DMS53 treated with DMSO at 0.1 percent for 48 hours (cell line): ENCODE measurements around the gene SURF2.

ENCODE experiments used
- DNase-seq: peaks from one replicate; lab custom pipeline; 2025; ENCODE audit not compliant: unreplicated experiment; lab: John Stamatoyannopoulos, UW

The SURF2 gene

DNA sequence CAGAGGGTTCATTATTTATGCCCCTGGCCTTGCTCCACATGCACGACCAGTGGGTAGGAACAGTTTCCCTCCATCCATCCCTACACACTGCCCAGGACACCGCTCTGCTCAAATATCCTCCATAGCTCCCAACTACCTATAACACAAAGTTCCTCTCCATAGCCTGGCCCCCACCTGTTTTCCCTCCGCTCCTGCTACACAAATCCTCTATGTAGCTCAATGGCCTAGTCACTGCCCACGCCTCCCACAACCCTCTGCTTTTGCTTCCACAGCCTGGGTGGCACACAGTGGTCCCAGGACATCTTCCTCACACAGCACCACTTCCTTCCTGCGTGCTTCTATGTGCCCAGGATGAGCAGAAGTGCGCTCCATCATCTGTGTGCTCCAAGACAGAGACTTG is 41.0 kb downstream of the SURF2 start:
- DNase-seq: no peak

DNA sequence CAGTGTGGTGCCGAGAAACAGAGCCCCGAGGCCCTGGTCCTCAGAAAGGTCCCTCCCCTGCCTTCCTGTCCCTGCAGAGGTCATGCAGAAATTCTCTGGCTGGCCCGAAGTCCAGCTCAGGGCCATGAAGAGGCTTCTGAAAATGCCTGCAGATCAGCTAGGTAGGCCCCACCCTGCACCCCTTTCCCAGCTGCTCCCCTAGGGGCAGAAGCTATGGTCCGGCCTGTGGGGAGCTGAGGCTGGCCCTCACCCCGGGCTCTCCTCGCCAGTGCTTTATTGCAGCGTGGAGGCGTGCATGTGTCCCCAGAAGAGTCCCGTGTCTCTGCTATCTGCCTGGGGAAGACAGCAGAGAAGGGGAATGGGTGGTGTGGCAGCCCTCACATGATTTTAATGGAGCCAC is 41.5 kb downstream of the SURF2 start:
- DNase-seq: no peak

DNA sequence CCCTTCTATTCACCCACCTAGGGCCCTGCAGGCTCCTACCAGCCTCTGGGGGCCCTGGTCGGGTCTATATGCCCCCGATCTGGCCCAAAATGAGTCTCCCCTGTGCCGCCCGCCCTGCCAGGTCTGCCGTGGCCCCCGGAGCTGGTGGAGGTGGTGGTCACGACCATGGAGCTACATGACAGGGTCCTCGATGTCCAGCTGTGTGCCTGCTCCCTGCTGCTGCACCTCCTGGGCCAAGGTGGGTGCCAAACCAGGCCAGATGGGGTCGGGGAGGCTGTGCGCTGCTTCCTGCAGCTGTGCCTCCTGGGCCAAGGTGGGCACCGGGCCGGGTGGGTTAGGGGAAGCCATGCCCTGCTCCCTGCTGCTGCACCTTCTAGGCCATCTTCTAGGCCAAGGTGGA is 43.9 kb downstream of the SURF2 start:
- no peak for DNase-seq

DNA sequence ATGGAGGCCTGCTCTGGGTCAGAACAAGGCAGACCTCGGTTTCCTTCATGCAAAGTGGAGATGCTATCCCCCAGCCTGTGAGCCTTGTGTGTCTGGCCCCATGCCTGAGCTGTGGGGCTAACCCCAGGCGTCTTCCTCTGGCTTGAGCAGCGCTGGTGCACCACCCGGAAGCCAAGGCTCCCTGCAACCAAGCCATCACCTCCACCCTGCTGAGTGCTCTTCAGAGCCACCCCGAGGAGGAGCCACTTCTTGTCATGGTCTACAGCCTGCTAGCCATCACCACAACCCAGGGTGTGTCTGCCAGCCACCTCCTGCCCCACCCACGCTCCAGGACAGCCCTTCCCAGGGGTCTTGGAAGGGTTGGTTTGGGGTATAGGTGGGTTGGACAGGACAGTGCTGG is 45.2 kb downstream of the SURF2 start:
- no peak for DNase-seq

DNA sequence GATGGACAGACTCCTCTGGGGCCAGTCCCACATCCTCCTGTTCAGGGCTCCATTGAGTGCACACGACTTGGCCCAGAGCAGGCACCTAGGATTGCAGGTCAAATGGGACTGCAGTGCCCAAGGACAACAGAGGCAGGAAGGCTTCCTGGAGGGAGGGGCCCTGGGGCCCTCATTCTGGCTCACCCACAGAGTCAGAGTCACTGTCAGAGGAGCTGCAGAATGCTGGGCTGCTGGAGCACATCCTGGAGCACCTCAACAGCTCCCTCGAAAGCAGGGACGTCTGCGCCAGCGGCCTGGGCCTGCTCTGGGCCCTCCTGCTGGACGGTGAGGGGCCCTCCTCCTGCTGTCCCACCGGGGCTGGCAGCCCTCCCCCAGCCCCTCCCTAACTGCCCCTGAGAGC is 46.3 kb downstream of the SURF2 start:
- DNase-seq: no peak

DNA sequence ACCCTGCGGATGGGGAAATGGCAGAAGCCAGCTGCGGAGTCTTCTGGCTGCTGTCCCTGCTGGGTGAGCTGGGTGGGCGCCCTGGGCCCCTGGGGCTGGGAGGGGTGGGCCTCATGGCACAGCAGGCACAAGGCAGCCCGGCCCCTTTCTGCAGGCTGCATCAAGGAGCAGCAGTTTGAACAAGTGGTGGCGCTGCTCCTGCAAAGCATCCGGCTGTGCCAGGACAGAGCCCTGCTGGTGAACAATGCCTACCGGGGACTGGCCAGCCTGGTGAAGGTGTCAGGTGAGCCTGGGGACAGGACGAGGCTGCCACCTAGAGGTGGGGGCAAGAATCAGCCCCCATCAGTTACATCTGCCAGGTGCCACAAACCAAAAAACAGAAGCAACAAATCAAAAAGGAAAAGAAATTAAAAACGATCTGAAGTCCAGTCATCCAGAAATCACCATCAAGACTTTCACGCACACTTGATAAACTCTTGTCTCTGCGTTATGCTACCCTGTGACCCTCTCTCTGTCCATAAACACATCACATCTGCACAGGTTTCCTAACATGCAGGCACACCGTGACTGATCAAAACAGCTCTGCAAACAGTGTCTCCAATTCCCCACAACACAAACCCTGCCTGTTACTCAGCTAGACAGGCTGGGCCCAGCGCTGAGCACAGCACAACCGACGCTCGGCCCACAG is 47.6 kb downstream of the SURF2 start:
- peak; percentile 87 for DNase-seq

DNA sequence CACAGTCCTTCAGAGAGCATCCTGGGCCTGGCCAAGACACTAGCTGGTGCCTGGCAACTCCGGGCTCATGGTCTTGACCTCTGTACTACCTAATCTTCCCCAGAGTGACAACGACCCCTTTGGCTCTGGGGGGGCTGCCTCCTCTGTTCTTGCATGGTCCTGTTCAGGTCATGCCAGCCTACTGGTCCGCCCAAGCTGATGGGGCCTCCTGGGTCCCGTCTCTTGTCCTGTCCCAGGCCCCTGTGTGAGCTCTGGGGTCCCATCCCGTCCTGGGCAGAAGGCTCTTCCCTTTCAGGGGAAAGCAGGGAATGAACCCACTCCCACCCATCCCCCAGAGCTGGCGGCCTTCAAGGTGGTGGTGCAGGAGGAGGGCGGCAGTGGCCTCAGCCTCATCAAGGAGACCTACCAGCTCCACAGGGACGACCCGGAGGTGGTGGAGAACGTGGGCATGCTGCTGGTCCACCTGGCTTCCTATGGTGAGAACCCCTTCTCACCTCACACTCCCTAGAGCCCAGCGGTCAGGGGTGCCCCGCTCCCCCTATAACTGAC is 48.2 kb downstream of the SURF2 start:
- DNase-seq: no peak

DNA sequence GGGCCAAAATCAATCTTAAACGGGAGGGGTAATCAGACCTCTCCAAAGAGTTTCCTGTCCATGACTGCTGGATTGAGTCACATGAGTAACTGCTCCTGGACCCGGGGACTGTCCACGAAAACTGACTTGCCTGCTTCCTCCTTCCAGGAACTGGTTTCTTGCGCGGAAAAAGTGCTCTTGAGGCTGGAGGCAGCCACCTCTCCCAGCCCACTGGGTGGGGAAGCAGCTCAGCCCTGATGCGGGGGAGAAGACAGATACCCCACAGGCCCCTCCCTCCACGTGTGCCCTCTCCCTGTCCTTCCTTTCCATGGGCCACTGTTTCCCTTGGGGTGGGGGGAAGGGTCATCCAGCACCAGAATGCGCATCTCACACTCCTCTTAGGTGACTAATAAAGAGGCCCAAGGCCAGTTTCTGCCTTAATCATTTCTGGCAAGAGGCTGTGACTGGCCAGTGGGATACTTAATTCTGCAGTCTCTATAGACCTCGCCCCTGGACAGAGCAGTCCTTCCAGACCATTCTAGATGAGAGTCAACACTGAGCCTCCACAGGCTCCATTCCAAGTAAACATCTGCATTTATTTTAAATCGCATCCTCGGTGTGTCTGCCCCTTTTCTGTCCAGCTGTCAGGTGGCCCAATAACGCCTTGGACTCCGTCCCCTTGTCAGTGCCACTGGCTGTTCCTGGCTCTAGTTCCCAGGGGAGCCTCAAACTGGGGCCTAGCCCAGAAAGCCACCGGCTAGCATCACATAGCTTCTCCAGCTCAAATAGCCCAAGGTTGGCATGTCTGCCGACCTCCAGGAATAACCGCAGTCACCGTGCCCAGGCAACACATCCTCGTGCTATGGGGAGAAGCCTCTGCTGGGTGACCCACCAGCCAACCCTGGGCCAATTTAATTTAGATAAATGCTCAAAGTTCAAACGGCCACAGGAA is 49.4 kb downstream of the SURF2 start:
- DNase-seq: no peak

DNA sequence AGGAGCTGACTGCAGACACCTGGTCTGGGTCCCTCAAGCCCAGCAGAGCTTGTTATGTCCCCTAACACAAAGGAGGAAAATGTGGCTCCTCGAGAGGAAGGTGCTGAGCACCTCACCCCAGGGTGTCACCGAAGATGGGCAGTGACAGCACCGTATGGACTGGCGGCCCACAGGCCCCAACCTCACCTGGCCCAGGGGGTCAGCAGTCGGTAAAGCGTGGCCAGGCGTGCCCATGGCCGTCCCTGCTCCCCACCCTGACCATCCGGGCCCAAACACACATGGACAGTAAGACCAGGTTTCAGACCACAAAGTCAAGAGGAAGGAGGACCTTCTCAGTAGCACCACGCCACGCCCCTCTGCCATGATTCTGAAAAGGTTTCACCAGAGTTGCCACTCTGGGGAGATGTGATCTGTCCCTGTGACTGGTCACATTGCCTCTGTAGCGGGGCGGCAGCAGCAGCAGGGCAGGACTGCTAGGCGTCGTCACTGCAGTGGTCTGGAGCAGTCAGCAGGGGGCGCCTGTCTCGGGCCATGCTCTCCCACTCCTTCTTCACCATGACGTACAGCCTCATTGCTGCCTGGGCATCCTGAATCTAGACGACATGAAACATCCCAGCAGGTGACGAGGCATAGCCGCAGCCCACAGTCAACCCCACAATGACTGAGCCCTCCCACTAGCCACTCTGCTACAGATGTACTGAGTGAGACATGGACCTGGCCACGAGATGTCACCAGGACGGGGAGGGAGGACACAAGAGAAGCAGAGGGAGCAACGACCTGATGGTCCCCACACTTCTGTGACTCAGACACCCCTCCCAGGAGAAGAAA is 50.3 kb downstream of the SURF2 start:
- peak; percentile 77 for DNase-seq

DNA sequence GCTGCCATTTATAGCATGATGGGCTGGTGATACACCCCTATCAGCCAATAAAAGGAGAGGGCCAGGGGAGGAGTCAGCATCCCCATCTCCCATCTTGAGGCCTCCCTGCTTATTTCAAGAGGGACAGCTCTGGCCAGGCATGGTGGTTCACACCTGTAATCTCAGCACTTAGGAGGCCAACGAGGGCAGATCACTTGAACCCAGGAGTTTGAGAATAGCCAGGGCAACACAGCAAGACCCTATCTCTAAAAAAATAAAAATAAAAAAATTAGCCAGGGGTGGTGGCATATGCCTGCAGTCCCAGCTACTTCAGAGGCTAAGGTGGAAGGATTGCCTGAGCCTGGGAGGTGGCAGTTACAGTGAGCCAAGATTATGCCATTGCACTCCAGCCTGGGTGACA is 51.7 kb downstream of the SURF2 start:
- DNase-seq: no peak
